GM18517 (cell line): ENCODE results near the gene IFI44L.

Experiments used
- ATAC-seq: cut with Tn5 transposase; IDR thresholded peaks from one replicate; pipeline ENCODE4 v1.9.1; 2021; ENCODE audit warnings: mild to moderate bottlenecking, moderate library complexity; ENCODE audit not compliant: unreplicated experiment

Gene IFI44L

DNA sequence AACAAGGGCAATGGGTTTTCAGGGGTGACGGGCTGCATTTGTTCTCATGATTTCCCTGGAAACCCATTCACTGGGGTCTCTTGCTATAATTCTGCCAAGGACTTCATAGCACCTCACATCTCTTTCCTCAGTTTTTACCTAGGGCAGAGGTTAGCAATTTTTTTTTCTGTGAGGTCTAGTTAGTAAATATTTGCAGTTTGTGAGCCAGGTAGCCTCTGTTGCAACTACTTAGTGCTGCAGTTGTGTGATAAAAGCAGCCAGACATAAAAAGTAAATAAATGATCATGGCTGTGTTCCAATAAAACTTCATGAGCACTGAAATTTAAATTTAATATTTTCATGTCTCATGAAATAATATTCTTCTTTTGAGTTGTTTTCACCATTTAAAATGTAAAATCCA, 67.1 kb downstream of the IFI44L start:
- no peak for ATAC-seq

DNA sequence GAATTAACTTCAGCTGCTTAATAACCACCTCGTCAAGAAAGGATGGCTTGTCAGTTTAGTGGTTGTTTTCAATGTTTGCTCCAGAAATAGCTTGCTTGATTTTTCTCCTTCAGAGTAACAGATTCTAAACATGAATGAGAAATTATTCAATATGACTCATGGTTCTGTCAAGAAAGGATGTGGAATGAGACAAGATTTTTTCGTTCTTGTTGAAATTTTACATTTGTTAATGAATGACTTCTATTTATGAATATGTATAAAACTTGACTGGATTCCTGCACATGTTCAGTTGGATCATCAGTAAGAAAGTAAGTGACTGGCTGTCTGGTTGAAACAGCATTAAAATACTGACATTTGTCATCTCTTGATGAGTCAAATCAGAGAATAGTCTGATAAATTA, 67.7 kb downstream of the IFI44L start:
- ATAC-seq, result no peak

- no peak for ATAC-seq
These were observed 68.4 kb downstream of the IFI44L start for GRCh38 chr1:78688697-78689096.

DNA sequence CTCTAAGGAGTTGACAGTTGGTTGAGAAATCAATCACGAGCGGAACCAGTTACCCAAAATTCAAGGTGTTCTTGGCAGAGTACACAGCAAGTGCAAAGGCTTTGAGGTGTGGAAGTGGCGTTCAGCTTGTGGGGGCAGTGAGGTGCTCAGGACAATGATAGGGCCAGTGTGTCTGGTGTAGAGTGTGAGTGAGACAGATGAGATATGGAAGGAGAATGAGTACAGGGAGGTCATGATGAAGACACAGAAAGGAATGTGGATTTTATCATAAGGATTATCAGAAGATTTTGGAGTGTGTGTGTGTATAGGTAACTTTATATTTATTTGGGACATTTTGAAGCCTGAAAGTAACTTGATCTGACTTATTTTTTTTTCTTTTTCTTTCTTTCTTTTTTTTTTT, 70.3 kb downstream of the IFI44L start:
- no peak for ATAC-seq

DNA sequence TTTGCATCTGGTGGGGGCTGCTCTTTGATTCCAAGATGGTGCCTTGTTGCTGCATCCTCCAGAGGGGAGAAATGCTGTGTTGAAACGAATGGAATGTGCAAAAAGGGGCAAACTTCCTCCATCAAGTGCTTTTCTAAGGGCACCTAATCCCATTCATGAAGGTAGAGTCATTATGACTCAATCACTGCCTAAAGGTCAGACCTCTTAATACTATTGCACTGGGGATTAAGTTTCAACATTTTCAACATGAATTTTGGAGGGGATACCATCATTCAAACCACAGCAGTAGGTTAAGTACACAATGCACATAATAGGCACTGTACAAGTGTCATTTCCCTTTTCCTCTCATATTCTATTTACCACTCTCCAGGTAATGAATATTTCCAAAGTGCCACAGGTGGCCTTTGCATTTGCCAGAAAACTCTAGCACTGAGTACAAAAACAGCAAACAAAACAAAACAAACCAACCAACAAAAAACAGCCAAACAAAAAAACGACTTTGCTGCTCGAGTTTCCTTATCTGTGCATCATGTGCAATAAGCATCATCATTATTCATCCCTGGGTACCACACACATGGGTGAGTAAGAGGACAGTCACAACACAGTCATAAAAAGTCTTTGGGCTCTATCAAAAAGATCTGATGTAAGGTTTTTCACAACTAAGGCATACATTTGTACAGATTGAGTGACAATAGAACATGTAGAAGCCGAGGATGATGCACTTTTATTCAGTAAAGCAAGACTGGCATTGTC, 71.9 kb downstream of the IFI44L start:
- ATAC-seq, result no peak
